Endothelial cell of umbilical vein (primary cell): Measurements from ENCODE around the gene BPHL. TPM values are rescaled to one million over a fixed set of nuclear protein-coding genes. Genes with fewer than 3 reads are reported as not detected.

ENCODE experiments used
- BruUV-seq: library from RNA; stranded (reverse); fragments of 400-500 nt; replicated peaks from 2 replicates; lab custom pipeline; 2021; lab: Mats Ljungman, UMichigan
- CTCF ChIA-PET: fragments of 300-600, 350-600 bp; sonication (Branson Sonifier 250); formaldehyde crosslinking; loops from one replicate; lab custom pipeline; 2021; ENCODE audit warnings: antibody characterized with exemption, inconsistent platforms; lab: Charles Lee
- POLR2A ChIA-PET: fragments of 300-600, 350-600 bp; sonication (Branson Sonifier 250); formaldehyde crosslinking; loops from one replicate; lab custom pipeline; 2021; ENCODE audit warnings: antibody characterized with exemption, inconsistent platforms; lab: Charles Lee
- DNase-seq: peaks from one replicate; pipeline ENCODE4 v3.0.0-alpha.2; 2011; ENCODE audit warnings: low read depth, low spot score
- FAIRE-seq: peaks from 2 replicates; lab custom pipeline; 2011; peaks lifted over from hg19 to GRCh38; lab: Jason Lieb, UNC
- H2AFZ ChIP-seq: 2 replicates; pipeline ENCODE4 v1.6.0; 2012; ENCODE audit warnings: low read depth, low read length, control low read depth, inconsistent platforms
- H3K27ac ChIP-seq: 2 replicates; pipeline ENCODE4 v1.5.1; 2011; ENCODE audit warnings: low read depth, mild to moderate bottlenecking, control low read depth, low read length, moderate library complexity; ENCODE audit not compliant: insufficient read depth
- H3K27me3 ChIP-seq, 2 experiments: 2 replicates each; pipeline versions ENCODE4 v1.6.0 to v1.6.1; 2011; ENCODE audit warnings: low read length in 2 of 2, mixed read lengths in 1 of 2; ENCODE audit not compliant: control insufficient read depth in 2 of 2, insufficient read depth in 2 of 2
- H3K36me3 ChIP-seq, 2 experiments: 2 replicates in 1 of 2; 3 replicates in 1 of 2; pipeline ENCODE4 v1.5.1; 2011; ENCODE audit warnings: low read length in 2 of 2, mild to moderate bottlenecking in 1 of 2, moderate library complexity in 1 of 2; ENCODE audit not compliant: control insufficient read depth in 2 of 2, insufficient read depth in 2 of 2; ENCODE audit errors: extremely low read depth in 1 of 2
- H3K4me1 ChIP-seq: 3 replicates; pipeline ENCODE4 v1.5.1; 2011; ENCODE audit warnings: mild to moderate bottlenecking, low read length; ENCODE audit not compliant: control insufficient read depth, insufficient read depth; ENCODE audit errors: extremely low read depth
- H3K4me2 ChIP-seq: 2 replicates; pipeline ENCODE4 v1.6.1; 2011; ENCODE audit warnings: low read length, control low read depth, mixed read lengths; ENCODE audit not compliant: insufficient read depth
- H3K4me3 ChIP-seq, 3 experiments: fragments of 200-600 bp in 1 of 3; sonication (generic), shearing (Covaris generic) in 1 of 3; replicated peaks in 1 of 3; 2 replicates each; pipeline ENCODE4 v1.5.1; 2011 to 2016; ENCODE audit warnings: control low read depth in 3 of 3, low read length in 3 of 3, mild to moderate bottlenecking in 2 of 3, inconsistent platforms in 1 of 3, low read depth in 1 of 3, moderate library complexity in 1 of 3; ENCODE audit not compliant: insufficient read depth in 1 of 3
- H3K79me2 ChIP-seq: 2 replicates; pipeline ENCODE4 v1.6.0; 2012; ENCODE audit warnings: low read length, inconsistent platforms; ENCODE audit not compliant: control insufficient read depth, insufficient read depth
- H3K9ac ChIP-seq: replicated peaks from 2 replicates; pipeline ENCODE3; 2011; ENCODE audit warnings: low read length, control low read depth; ENCODE audit not compliant: insufficient read depth; ENCODE audit errors: extremely low read depth
- H3K9me1 ChIP-seq: replicated peaks from 3 replicates; pipeline ENCODE4 v1.6.0; 2011; ENCODE audit warnings: mild to moderate bottlenecking, low read length; ENCODE audit not compliant: control insufficient read depth, insufficient read depth; ENCODE audit errors: extremely low read depth
- H3K9me3 ChIP-seq: replicated peaks from 2 replicates; pipeline ENCODE4 v1.5.1; 2012; ENCODE audit warnings: low read length, inconsistent platforms; ENCODE audit not compliant: control insufficient read depth, insufficient read depth
- H4K20me1 ChIP-seq: replicated peaks from 2 replicates; pipeline ENCODE3; 2011; ENCODE audit warnings: mild to moderate bottlenecking, low read length; ENCODE audit not compliant: control insufficient read depth, insufficient read depth; ENCODE audit errors: extremely low read depth
- CTCF ChIP-seq, 2 donors: IDR thresholded peaks; 1 replicate in 1 of 2; 2 replicates in 1 of 2; pipeline ENCODE4 v1.5.1; 2011; ENCODE audit warnings: low read length in 2 of 2, mild to moderate bottlenecking in 2 of 2, moderate library complexity in 2 of 2, control low read depth in 1 of 2, inconsistent platforms in 1 of 2, low read depth in 1 of 2; ENCODE audit not compliant: insufficient read depth in 1 of 2; ENCODE audit errors: extremely low read depth in 1 of 2
- EZH2 ChIP-seq: IDR thresholded peaks from 2 replicates; pipeline ENCODE4 v1.6.1; 2012; ENCODE audit warnings: borderline replicate concordance, low read depth, mild to moderate bottlenecking, moderate library complexity, low read length, inconsistent platforms; ENCODE audit not compliant: severe bottlenecking
- FOS ChIP-seq: IDR thresholded peaks from 2 replicates; pipeline ENCODE4 v1.6.1; 2011; ENCODE audit warnings: mild to moderate bottlenecking, low read length, moderate library complexity, borderline replicate concordance; ENCODE audit not compliant: insufficient read depth
- GATA2 ChIP-seq: IDR thresholded peaks from 2 replicates; pipeline ENCODE4 v1.7.0; 2011; ENCODE audit warnings: low read depth, mild to moderate bottlenecking, moderate library complexity, mixed read lengths, low read length; ENCODE audit not compliant: insufficient read length, insufficient read depth
- JUN ChIP-seq: IDR thresholded peaks from 2 replicates; pipeline ENCODE4 v1.6.1; 2011; ENCODE audit warnings: borderline replicate concordance, low read depth; ENCODE audit not compliant: insufficient read length, insufficient read depth
- MAX ChIP-seq: IDR thresholded peaks from 2 replicates; pipeline ENCODE4 v1.6.1; 2011; ENCODE audit not compliant: insufficient read depth, insufficient read length
- MYC ChIP-seq: IDR thresholded peaks from one replicate; pipeline ENCODE4 v1.6.1; 2011; ENCODE audit warnings: mild to moderate bottlenecking, low read depth, low read length
- POLR2A ChIP-seq: IDR thresholded peaks from 2 replicates; pipeline ENCODE4 v1.6.1; 2012; ENCODE audit warnings: low read depth, mild to moderate bottlenecking, control low read depth, low read length
- POLR2AphosphoS5 ChIP-seq: IDR thresholded peaks from 2 replicates; pipeline ENCODE4 v1.6.1; 2012; ENCODE audit warnings: low read depth, mild to moderate bottlenecking, control low read depth, low read length, moderate library complexity; ENCODE audit not compliant: insufficient read depth
- dilution Hi-C: fragments of 300-500 bp; cut with MboI; formaldehyde crosslinking; loops from one replicate; pipeline ENCODE4 v1.15.0; 2019; ENCODE audit warnings: low sequenced_read_pairs; ENCODE audit not compliant: extremely low pct_ligation_motif_present
- intact Hi-C: fragments of 100-400 bp; cut with micrococcal nuclease; formaldehyde crosslinking; loops from one replicate; pipeline ENCODE4 v1.10.0; 2022
- polyA plus RNA-seq, 4 experiments: library from polyadenylated mRNA; depleted of rRNA in 3 of 4; stranded (reverse) in 3 of 4; unstranded in 1 of 4; fragments of >200 nt; gene quantifications; 2 replicates each; pipeline versions ENCODE4 v1.2.1 to v1.2.3, GENCODE V29; 2011 to 2012; ENCODE audit warnings: missing spikeins in 1 of 4
- total RNA-seq: library from RNA; stranded (reverse); gene quantifications from 2 replicates; pipeline ENCODE4 v1.2.3, GENCODE V29; 2021

The BPHL gene
- total and polyA plus RNA-seq, 2 donors (not counting 3 experiments of a cell fraction or from before 2014, with no cell fraction given), result 12.3 to 14.8 TPM

DNA sequence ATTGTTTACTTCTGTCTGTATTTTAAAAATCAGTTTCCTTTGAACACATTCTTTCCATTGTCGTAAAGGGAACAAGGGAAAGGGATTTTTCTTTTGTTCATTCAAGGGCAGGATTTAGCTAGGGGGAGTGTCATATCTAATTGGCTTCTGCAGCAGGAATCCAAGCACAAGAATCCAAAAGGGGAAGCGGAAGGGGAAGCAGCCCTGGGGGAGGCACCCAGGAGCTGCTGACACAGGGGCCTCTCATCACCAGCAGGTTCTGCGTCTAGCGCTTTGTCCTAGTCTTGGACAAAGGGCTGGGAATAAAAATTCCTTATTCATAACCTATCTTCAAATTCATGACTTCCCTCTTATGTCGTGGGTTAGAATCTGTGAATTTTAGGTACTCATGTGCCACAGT lies 36.6 kb upstream of the BPHL start:
- no peak for TF ChIP-seq POLR2AphosphoS5
- TF ChIP-seq MAX, result no peak
- no peak for TF ChIP-seq GATA2
- TF ChIP-seq POLR2A, result no peak
- no peak for TF ChIP-seq JUN
- no peak for TF ChIP-seq MYC
- no peak for TF ChIP-seq EZH2
- no peak for TF ChIP-seq CTCF (IDR thresholded peaks at IDR 0.05; ENCODE audit: extremely low read depth in 1 of 2, insufficient read depth in 1 of 2, low read depth in 1 of 2, low read length in 2 of 2)
- no peak for TF ChIP-seq FOS
- Histone ChIP-seq H3K4me1 (no peaks in the 10 kb centered on the region), H3K9me1 (no peaks in the 10 kb centered on the region), H3K4me2 (no peak overlapping the region), H3K4me3 (no peak overlapping the region), H3K27ac (no peak overlapping the region), H3K9me3 (no peaks in the 10 kb centered on the region), H3K27me3 (no peaks in the 10 kb centered on the region), H4K20me1 (no peaks in the 10 kb centered on the region), H3K79me2 (no peaks in the 10 kb centered on the region), H3K36me3 (peaks cover 9 to 24% of the 10 kb centered on the region in 2 experiments), H2AFZ (no peak overlapping the region), H3K9ac (no peak overlapping the region)
- dilution Hi-C loops (no loop called here), intact Hi-C loops (no loop called here)
- DNase-seq (no peak), FAIRE-seq (no peak)
- ChIA-PET POLR2A (no interaction called here), CTCF (interaction anchor here (0.7 kb wide), 1 partner anchor 176 kb away, joined by 4 read pairs; no protein-coding TSS in a partner anchor)
- BruUV-seq, result no TSS peak
